ENCODE measurements around the gene AIFM3. TPM values are rescaled to one million over a fixed set of nuclear protein-coding genes. Genes with fewer than 3 reads are reported as not detected.

Gene AIFM3
- polyA plus RNA-seq, 2 of the 4 experiments (the other 2 are of a cell fraction): 1.4 to 3.6 TPM

DNA sequence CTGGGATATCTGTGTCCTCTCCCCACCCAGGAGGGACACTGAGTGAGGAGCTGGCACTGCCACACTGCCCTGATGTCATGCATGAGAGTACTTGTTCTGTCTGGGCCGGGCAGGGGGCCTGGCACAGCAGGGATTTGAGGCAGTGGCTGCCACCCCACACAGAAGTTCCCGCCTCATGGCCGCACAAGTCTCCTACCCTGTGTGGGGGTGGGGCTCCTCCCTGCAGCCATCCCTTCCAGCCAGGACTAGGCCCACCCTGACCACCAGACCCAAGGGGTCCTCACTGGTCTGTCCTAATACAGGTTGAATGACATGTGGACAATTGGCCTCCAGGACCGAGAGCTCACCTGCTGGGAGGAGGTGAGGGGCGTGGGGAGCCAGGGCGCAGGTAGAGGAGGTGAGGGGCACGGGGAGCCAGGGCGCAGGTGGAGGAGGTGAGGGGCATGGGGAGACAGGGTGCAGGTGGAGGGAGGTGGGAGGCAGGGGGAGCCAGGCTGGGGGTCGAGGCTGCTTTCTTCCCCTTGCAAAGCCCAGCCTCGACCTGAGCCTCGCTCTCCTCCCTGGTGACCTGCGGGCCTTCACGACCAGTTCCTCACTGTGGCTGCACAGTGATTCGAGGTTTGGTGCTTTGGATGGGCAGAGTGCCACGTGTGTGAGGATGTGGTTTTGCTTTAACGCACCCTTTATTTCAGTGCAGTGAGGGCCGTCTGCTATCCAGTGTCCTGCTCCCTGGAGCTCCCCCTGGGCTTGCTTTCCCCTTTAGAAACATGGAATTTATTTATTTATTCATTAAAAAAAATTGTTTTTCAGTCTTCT lies 22.5 kb downstream of the AIFM3 start:
- H3K27ac ChIP-seq: no peak overlapping the region
- POLR2A ChIA-PET: interaction anchor here (1.5 kb wide), 1 partner anchor 8 kb away, joined by 7 read pairs; the partner anchor contains the start of gene LZTR1
- TF ChIP-seq, protein P1, sequence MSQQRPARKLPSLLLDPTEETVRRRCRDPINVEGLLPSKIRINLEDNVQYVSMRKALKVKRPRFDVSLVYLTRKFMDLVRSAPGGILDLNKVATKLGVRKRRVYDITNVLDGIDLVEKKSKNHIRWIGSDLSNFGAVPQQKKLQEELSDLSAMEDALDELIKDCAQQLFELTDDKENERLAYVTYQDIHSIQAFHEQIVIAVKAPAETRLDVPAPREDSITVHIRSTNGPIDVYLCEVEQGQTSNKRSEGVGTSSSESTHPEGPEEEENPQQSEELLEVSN (IDR thresholded peaks at IDR 0.05; ENCODE audit: borderline replicate concordance, low read depth): no peak
- no peak for ATAC-seq
- no peaks in the 10 kb centered on the region for H3K4me1 ChIP-seq
- no peak for DNase-seq (ENCODE audit: low read depth in 1 of 2, low spot score in 1 of 2)
- H3K9me3 ChIP-seq: no peaks in the 10 kb centered on the region
- no peak overlapping the region for H3K4me3 ChIP-seq
- CTCF ChIA-PET: interaction anchor here (0.7 to 1.7 kb wide), 5 partner anchors 14 to 113 kb away, joined by 3 to 6 read pairs (median 3); partner anchors contain the start of gene CRKL
- FAIRE-seq: no peak
- H3K4me2 ChIP-seq: no peak overlapping the region
- WGBS (ENCODE audit: missing lambda C conversion rate): 82% methylated on average over 8 of the region's 17 CpGs

DNA sequence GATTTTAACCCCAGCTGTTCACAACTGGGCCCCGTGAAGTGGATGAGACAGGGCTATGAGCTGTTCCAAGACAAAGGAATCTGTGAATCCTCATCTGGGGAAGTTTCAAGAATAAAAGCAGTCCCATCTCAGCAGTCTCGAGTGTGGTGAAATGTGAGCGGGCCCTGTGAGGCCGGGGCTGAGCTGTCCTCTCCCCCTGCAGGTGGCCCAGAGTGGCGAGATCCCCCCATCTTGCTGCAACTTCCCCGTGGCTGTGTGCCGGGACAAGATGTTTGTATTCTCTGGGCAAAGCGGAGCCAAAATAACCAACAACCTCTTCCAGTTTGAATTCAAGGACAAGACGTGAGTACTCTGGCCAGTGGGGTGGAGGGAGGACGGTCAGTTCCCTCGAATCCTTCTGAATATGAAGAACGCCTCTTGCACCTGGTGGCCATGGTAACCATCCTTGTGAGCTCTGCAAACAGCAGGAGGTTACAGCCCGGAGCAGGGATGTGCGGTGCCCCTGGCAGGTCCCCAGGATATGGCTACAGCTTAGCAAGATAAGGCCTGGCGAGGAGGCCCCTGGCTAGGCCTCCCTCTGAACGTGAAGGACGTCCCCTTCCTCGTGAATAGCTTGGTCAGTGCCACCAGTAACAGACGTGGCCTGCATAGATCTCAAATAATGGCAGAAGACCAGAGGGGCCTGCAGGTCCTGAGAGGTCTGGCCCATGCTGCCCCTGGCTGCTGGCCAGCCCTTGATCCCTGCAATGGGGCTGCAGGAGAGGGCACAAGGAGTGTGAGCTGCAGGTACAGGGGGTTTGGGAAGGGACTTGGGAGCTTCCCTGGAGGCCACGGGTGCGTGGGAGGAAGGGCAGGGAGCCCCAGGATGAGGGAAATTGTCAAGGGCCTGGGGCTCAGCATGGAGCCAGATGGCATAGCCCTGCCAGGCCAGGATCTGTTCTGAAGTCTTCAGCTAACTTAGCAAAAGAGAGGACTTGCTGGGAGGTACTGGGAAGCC lies 23.4 kb downstream of the AIFM3 start:
- Histone ChIP-seq H3K4me1 (no peaks in the 10 kb centered on the region), H3K4me3 (no peak overlapping the region), H3K4me2 (no peak overlapping the region), H3K9me3 (no peaks in the 10 kb centered on the region), H3K27ac (no peak overlapping the region)
- 90% methylated on average over 17 of the region's 21 CpGs for WGBS (ENCODE audit: missing lambda C conversion rate)
- ATAC-seq: no peak
- CTCF ChIA-PET: interaction anchor here (0.7 to 1.7 kb wide), 6 partner anchors 13 to 112 kb away, joined by 3 to 6 read pairs (median 3); partner anchors contain the start of gene CRKL
- DNase-seq (ENCODE audit: low read depth in 1 of 2, low spot score in 1 of 2): no peak
- POLR2A ChIA-PET: interaction anchor here (1.0 to 1.5 kb wide), 2 partner anchors 8 to 12 kb away, joined by 5 to 7 read pairs; partner anchors contain the start of genes LZTR1 and THAP7
- FAIRE-seq: no peak
- TF ChIP-seq EP300 (IDR thresholded peaks at IDR 0.05) (no peak), ESRRA (IDR thresholded peaks at IDR 0.05; ENCODE audit: borderline replicate concordance, low read length) (no peak), POLR2AphosphoS2 (conservative IDR thresholded peaks at IDR 0.05; ENCODE audit: low read length) (no peak), ZC3H11A (IDR thresholded peaks at IDR 0.05) (no peak), KDM5A (IDR thresholded peaks at IDR 0.05) (no peak), EHMT2 (IDR thresholded peaks at IDR 0.05; ENCODE audit: low read depth) (no peak), TFCP2L1 (CRISPR knock-in tag; IDR thresholded peaks at IDR 0.05) (no peak), FOSL2 (IDR thresholded peaks at IDR 0.05) (no peak), FOSL2 (CRISPR knock-in tag; IDR thresholded peaks at IDR 0.05) (no peak), SMC3 (IDR thresholded peaks at IDR 0.05) (no peak), BHLHE40 (IDR thresholded peaks at IDR 0.05; ENCODE audit: low read depth, low read length) (no peak)
- TF ChIP-seq, protein P2, sequence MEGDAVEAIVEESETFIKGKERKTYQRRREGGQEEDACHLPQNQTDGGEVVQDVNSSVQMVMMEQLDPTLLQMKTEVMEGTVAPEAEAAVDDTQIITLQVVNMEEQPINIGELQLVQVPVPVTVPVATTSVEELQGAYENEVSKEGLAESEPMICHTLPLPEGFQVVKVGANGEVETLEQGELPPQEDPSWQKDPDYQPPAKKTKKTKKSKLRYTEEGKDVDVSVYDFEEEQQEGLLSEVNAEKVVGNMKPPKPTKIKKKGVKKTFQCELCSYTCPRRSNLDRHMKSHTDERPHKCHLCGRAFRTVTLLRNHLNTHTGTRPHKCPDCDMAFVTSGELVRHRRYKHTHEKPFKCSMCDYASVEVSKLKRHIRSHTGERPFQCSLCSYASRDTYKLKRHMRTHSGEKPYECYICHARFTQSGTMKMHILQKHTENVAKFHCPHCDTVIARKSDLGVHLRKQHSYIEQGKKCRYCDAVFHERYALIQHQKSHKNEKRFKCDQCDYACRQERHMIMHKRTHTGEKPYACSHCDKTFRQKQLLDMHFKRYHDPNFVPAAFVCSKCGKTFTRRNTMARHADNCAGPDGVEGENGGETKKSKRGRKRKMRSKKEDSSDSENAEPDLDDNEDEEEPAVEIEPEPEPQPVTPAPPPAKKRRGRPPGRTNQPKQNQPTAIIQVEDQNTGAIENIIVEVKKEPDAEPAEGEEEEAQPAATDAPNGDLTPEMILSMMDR (IDR thresholded peaks at IDR 0.05): no peak
- TF ChIP-seq, protein P3, sequence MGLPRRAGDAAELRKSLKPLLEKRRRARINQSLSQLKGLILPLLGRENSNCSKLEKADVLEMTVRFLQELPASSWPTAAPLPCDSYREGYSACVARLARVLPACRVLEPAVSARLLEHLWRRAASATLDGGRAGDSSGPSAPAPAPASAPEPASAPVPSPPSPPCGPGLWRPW (IDR thresholded peaks at IDR 0.05): no peak

DNA sequence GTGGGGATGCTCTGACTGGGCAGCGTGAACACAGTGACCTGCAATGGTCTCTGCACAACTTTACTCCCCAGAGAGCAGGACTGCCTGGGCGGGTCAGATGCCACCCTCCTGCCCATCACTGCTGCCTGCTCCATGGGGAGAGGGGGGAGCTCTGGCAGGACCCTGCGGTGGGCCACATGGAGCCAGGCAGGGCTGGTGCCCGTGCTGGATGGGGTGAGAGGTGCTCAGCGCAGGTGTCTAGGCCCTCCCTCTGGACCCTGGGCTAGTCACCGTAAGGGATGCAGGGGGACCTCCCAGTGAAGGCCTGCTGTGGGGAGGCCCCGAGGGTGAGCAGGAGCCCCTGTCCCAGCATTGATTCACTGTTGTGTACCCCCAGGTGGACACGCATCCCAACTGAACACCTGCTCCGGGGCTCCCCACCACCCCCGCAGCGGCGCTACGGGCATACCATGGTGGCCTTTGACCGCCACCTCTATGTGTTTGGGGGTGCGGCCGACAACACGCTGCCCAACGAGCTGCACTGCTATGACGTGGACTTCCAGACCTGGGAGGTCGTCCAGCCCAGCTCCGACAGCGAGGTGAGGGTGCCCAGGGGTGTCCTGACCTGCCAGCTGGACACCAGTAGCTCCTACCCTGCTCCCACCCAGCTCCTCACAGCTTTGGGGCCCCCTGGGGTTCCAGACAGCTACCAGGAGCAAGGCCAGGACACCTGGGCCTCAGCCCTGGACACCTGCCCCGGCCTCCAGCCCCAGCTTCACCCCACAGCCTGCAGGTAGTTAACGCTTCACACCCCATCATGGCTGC lies 24.4 kb downstream of the AIFM3 start:
- no peak overlapping the region for H3K4me2 ChIP-seq
- no peaks in the 10 kb centered on the region for H3K4me1 ChIP-seq
- no peak overlapping the region for H3K27ac ChIP-seq
- WGBS (ENCODE audit: missing lambda C conversion rate): 98% methylated on average over 8 of the region's 24 CpGs
- TF ChIP-seq MYC (IDR thresholded peaks at IDR 0.05; ENCODE audit: borderline replicate concordance, low read length) (no peak), FOSL2 (IDR thresholded peaks at IDR 0.05) (no peak), FOSL2 (CRISPR knock-in tag; IDR thresholded peaks at IDR 0.05) (no peak), JUN (IDR thresholded peaks at IDR 0.05) (no peak), CEBPB (IDR thresholded peaks at IDR 0.05) (no peak), MAFK (IDR thresholded peaks at IDR 0.05; ENCODE audit: partially characterized antibody) (no peak), PHF8 (IDR thresholded peaks at IDR 0.05; ENCODE audit: borderline replicate concordance, low read depth) (no peak), ESRRA (IDR thresholded peaks at IDR 0.05; ENCODE audit: borderline replicate concordance, low read length) (no peak)
- TF ChIP-seq, protein P4, sequence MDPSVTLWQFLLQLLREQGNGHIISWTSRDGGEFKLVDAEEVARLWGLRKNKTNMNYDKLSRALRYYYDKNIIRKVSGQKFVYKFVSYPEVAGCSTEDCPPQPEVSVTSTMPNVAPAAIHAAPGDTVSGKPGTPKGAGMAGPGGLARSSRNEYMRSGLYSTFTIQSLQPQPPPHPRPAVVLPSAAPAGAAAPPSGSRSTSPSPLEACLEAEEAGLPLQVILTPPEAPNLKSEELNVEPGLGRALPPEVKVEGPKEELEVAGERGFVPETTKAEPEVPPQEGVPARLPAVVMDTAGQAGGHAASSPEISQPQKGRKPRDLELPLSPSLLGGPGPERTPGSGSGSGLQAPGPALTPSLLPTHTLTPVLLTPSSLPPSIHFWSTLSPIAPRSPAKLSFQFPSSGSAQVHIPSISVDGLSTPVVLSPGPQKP (IDR thresholded peaks at IDR 0.05; ENCODE audit: low read depth, low read length): no peak
- ChIA-PET CTCF (interaction anchor here (0.7 to 1.7 kb wide), 4 partner anchors 9 to 106 kb away, joined by 3 to 5 read pairs (median 4); partner anchors contain the start of gene LZTR1), POLR2A (interaction anchor here (1.0 kb wide), 1 partner anchor 11 kb away, joined by 5 read pairs; the partner anchor contains the start of gene THAP7)
- H3K9me3 ChIP-seq: no peaks in the 10 kb centered on the region
- FAIRE-seq (no peak), ATAC-seq (no peak), DNase-seq (ENCODE audit: low read depth in 1 of 2, low spot score in 1 of 2) (no peak)
- H3K4me3 ChIP-seq: no peak overlapping the region

Data from A549 (cell line).